Type B pancreatic cell (in vitro differentiated cells): ENCODE measurements around the gene ZGRF1. TPM values are rescaled to one million over a fixed set of nuclear protein-coding genes. Genes with fewer than 3 reads are reported as not detected.

Experiments
- DNase-seq: peaks from one replicate; pipeline ENCODE4 v3.0.0; 2021; ENCODE audit warnings: mixed read lengths; ENCODE audit not compliant: unreplicated experiment; ENCODE audit errors: extremely low spot score
- H3K27ac Mint-ChIP-seq: 2 replicates; pipeline ENCODE4 v1.8.0; 2021; ENCODE audit warnings: mild to moderate bottlenecking, mixed read lengths
- H3K27me3 Mint-ChIP-seq: 2 replicates; pipeline ENCODE4 v1.8.0; 2021; ENCODE audit warnings: mixed read lengths
- H3K36me3 Mint-ChIP-seq: 2 replicates; pipeline ENCODE4 v1.8.0; 2021; ENCODE audit warnings: mixed read lengths
- H3K4me1 Mint-ChIP-seq: one replicate; pipeline ENCODE4 v1.8.0; 2021; ENCODE audit warnings: mixed read lengths; ENCODE audit not compliant: unreplicated experiment
- H3K4me3 Mint-ChIP-seq: 2 replicates; pipeline ENCODE4 v1.8.0; 2021; ENCODE audit warnings: mild to moderate bottlenecking, mixed read lengths
- H3K9me3 Mint-ChIP-seq: 2 replicates; pipeline ENCODE4 v1.8.0; 2021; ENCODE audit warnings: mixed read lengths
- CTCF ChIP-seq: fragments of 200-600 bp; sonication (generic); conservative IDR thresholded peaks from 2 replicates; pipeline ENCODE4 v1.5.0; 2021; ENCODE audit warnings: antibody characterized with exemption, mild to moderate bottlenecking
- total RNA-seq: library from RNA; stranded (reverse); gene quantifications from 2 replicates; pipeline ENCODE4 v1.2.1, GENCODE V29; 2021; ENCODE audit warnings: low replicate concordance

ZGRF1 gene
- total RNA-seq, 1 donor from 2014 or later, result 24.8 TPM

DNA sequence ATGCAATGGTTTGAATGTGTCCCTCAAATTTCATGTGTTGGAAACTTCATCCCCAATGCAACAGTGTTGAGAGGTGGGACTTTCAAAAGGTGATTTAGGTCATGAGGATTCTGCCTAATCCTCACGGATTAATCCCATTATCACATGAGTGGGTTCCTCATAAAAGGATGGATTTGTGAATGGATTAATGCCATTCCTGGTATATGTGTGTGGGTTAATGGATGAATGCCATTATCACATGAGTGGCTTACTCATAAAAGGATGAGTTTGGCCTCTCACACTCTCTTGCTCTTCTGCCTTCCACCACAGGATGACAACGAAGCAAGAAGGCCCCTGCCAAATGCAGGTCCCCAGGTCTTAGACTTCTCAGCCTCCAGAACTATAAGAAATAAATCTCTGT is 90.2 kb downstream of the ZGRF1 start:
- Mint-ChIP-seq H3K36me3 (peaks cover 4% of the 10 kb centered on the region), H3K27ac (no peak overlapping the region), H3K9me3 (no peaks in the 10 kb centered on the region), H3K27me3 (no peaks in the 10 kb centered on the region), H3K4me3 (no peak overlapping the region), H3K4me1 (no peaks in the 10 kb centered on the region)
- no peak for DNase-seq
- TF ChIP-seq CTCF, result no peak

DNA sequence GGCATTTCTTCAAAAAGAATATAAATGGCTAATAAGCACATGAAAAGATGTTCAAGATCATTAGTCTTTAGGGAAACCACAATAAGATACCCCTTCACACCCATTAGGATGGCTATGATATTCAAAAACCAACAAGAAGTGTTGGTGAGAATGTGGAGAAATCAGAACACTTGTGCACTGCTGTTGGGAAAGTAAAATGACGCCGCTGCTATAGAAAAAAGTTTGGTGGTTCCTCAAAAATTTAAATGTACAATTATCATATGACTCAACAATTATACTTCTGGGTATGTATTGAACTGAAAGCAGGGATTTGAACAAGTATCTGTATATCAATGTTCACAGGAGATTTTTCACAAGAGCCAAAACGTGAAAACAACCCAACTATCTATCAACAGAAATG is 91.4 kb downstream of the ZGRF1 start:
- Mint-ChIP-seq H3K9me3 (no peaks in the 10 kb centered on the region), H3K36me3 (peaks cover 4% of the 10 kb centered on the region), H3K4me3 (no peak overlapping the region), H3K27me3 (no peaks in the 10 kb centered on the region), H3K27ac (no peak overlapping the region), H3K4me1 (no peaks in the 10 kb centered on the region)
- TF ChIP-seq CTCF, result no peak
- no peak for DNase-seq

GRCh38 chr4:112540695-112541094 is 96.0 kb downstream of the ZGRF1 start:
- no peak overlapping the region for H3K27ac Mint-ChIP-seq
- H3K4me3 Mint-ChIP-seq, result no peak overlapping the region
- H3K36me3 Mint-ChIP-seq, result peaks cover 7% of the 10 kb centered on the region
- H3K9me3 Mint-ChIP-seq, result no peaks in the 10 kb centered on the region
- TF ChIP-seq CTCF, result no peak
- no peaks in the 10 kb centered on the region for H3K4me1 Mint-ChIP-seq
- DNase-seq, result no peak
- H3K27me3 Mint-ChIP-seq, result no peaks in the 10 kb centered on the region

- peaks cover 3% of the 10 kb centered on the region for H3K36me3 Mint-ChIP-seq
- TF ChIP-seq CTCF, result no peak
Measured at GRCh38 chr4:112536123-112536522, 100.6 kb downstream of the ZGRF1 start.

DNA sequence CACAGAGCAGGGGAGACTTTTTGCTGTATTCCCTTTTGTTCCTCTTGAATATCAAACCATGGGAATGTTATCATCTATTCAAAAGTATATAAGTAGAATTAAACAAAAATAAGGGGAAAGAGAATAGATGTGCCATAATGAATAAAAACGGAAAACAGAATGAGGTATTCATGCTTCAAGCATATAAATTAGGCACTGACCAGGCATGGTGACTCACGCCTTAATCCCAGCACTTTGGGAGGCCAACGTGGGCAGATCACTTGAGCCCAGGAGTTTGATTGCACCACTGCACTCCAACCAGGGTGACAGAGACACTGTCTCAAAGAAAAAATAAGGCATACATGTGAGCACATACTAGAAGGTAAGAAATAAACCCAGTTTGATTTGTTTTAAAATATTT is 104.4 kb downstream of the ZGRF1 start:
- TF ChIP-seq CTCF, result no peak
- no peak overlapping the region for H3K4me3 Mint-ChIP-seq
- H3K27ac Mint-ChIP-seq, result no peak overlapping the region
- no peaks in the 10 kb centered on the region for H3K4me1 Mint-ChIP-seq
- H3K36me3 Mint-ChIP-seq, result no peaks in the 10 kb centered on the region
- DNase-seq, result no peak
- peaks cover 15% of the 10 kb centered on the region for H3K27me3 Mint-ChIP-seq
- no peaks in the 10 kb centered on the region for H3K9me3 Mint-ChIP-seq

More at GRCh38 chr4:112536123-112536522, 100.6 kb downstream of the ZGRF1 start:
- no peaks in the 10 kb centered on the region for H3K9me3 Mint-ChIP-seq
- peaks cover 6% of the 10 kb centered on the region for H3K27me3 Mint-ChIP-seq
- DNase-seq, result no peak
- H3K4me1 Mint-ChIP-seq, result no peaks in the 10 kb centered on the region
- H3K4me3 Mint-ChIP-seq, result no peak overlapping the region
- H3K27ac Mint-ChIP-seq, result no peak overlapping the region

DNA sequence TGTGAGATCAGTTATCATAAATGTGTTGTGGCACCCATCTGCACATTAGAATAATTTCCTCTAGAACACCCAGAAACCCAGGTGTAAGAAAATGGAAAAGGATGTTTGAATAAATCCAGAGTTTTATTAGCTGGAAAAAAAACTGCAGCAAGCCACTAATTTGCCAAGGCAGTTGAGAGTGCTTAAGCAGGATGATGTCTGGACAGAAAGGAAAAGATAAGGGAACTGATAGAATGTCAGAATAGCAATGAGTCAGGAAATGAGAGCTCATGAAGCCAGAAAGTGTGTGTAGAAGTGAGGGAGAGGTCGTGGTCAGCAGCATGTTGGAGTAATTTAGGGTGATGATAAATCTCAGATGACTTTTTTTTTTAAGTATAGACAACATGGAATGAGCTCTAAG is 105.6 kb downstream of the ZGRF1 start:
- no peak for TF ChIP-seq CTCF
- no peaks in the 10 kb centered on the region for H3K36me3 Mint-ChIP-seq
- no peaks in the 10 kb centered on the region for H3K9me3 Mint-ChIP-seq
- no peak overlapping the region for H3K4me3 Mint-ChIP-seq
- DNase-seq, result no peak
- H3K4me1 Mint-ChIP-seq, result no peaks in the 10 kb centered on the region
- H3K27me3 Mint-ChIP-seq, result peaks cover 26% of the 10 kb centered on the region
- H3K27ac Mint-ChIP-seq, result no peak overlapping the region
